CD14-positive monocyte (primary cell): ENCODE data around the gene CLEC4A. TPM values are rescaled to one million over a fixed set of nuclear protein-coding genes. Genes with fewer than 3 reads are reported as not detected.
"Not testable (repeated sequence)": the region's sequence is repeated elsewhere in the genome, so short reads cannot be mapped to it uniquely, and the experiment has no call there.

ENCODE experiments used
- DNase-seq, 3 donors: peaks; one replicate each; pipeline ENCODE4 v3.0.0-alpha.2; 2011 to 2022
- H2AFZ ChIP-seq: 2 replicates; pipeline ENCODE4 v1.6.0; 2012; ENCODE audit warnings: mild to moderate bottlenecking, low read depth, low read length, inconsistent platforms; ENCODE audit not compliant: insufficient read depth, poor library complexity, severe bottlenecking
- H3K27ac ChIP-seq, 2 donors: 1 replicate in 1 of 2; 2 replicates in 1 of 2; pipeline ENCODE4 v1.5.1; 2012 to 2013; ENCODE audit warnings: low read length in 2 of 2, control low read depth in 1 of 2, inconsistent platforms in 1 of 2, low read depth in 1 of 2, mild to moderate bottlenecking in 1 of 2
- H3K27me3 ChIP-seq, 2 donors: one replicate each; pipeline versions ENCODE4 v1.6.0 to v1.6.1; 2011 to 2013; ENCODE audit warnings: low read length in 2 of 2; ENCODE audit not compliant: control insufficient read depth in 2 of 2, insufficient read depth in 2 of 2
- H3K36me3 ChIP-seq, 2 donors: replicated peaks in 1 of 2; 1 replicate in 1 of 2; 2 replicates in 1 of 2; pipeline versions ENCODE4 v1.5.1 to v1.6.1; 2012 to 2013; ENCODE audit warnings: low read length in 2 of 2, control low read depth in 1 of 2, inconsistent platforms in 1 of 2, mild to moderate bottlenecking in 1 of 2; ENCODE audit not compliant: insufficient read depth in 2 of 2, control insufficient read depth in 1 of 2
- H3K4me1 ChIP-seq, 2 donors: 1 replicate in 1 of 2; 2 replicates in 1 of 2; pipeline versions ENCODE4 v1.5.1 to v1.6.1; 2012 to 2013; ENCODE audit warnings: low read length in 2 of 2, control low read depth in 1 of 2, inconsistent platforms in 1 of 2, mild to moderate bottlenecking in 1 of 2, moderate library complexity in 1 of 2; ENCODE audit not compliant: insufficient read depth in 2 of 2, control insufficient read depth in 1 of 2
- H3K4me2 ChIP-seq: replicated peaks from 2 replicates; pipeline ENCODE3; 2012; ENCODE audit warnings: low read length, moderate library complexity, mild to moderate bottlenecking; ENCODE audit not compliant: poor library complexity, severe bottlenecking; ENCODE audit errors: extremely low read depth
- H3K4me3 ChIP-seq, 3 experiments: fragments of 200-600 bp in 1 of 3; sonication (generic) in 1 of 3; replicated peaks in 1 of 3; 1 replicate in 2 of 3; 2 replicates in 1 of 3; pipeline ENCODE4 v1.5.1; 2011 to 2013; ENCODE audit warnings: low read length in 3 of 3, mild to moderate bottlenecking in 3 of 3, control low read depth in 2 of 3, low read depth in 2 of 3, inconsistent platforms in 1 of 3, moderate library complexity in 1 of 3
- H3K79me2 ChIP-seq: 2 replicates; pipeline ENCODE4 v1.6.0; 2012; ENCODE audit warnings: mild to moderate bottlenecking, control low read depth, inconsistent platforms, low read length, moderate library complexity; ENCODE audit not compliant: insufficient read depth
- H3K9ac ChIP-seq: 2 replicates; pipeline ENCODE4 v1.6.0; 2017; ENCODE audit warnings: low read length, mild to moderate bottlenecking; ENCODE audit not compliant: insufficient read depth, poor library complexity, severe bottlenecking
- H3K9me3 ChIP-seq, 2 donors: replicated peaks in 1 of 2; 1 replicate in 1 of 2; 2 replicates in 1 of 2; pipeline versions ENCODE4 v1.5.1 to v1.6.1; 2012 to 2013; ENCODE audit warnings: low read length in 2 of 2, control low read depth in 1 of 2; ENCODE audit not compliant: control insufficient read depth in 1 of 2, insufficient read depth in 1 of 2
- H4K20me1 ChIP-seq: 2 replicates; pipeline ENCODE4 v1.6.0; 2012; ENCODE audit warnings: mild to moderate bottlenecking, low read length, control low read depth, moderate library complexity; ENCODE audit not compliant: insufficient read depth
- H3K27ac Mint-ChIP-seq, 7 donors: one replicate each; pipeline ENCODE4 v1.8.0; 2020; ENCODE audit warnings: mild to moderate bottlenecking in 7 of 7, mixed read lengths in 7 of 7, moderate library complexity in 6 of 7, inconsistent platforms in 2 of 7
- H3K27me3 Mint-ChIP-seq, 3 donors: one replicate each; pipeline ENCODE4 v1.8.0; 2021 to 2022; ENCODE audit warnings: low read depth in 3 of 3, mild to moderate bottlenecking in 3 of 3, mixed read lengths in 3 of 3, moderate library complexity in 3 of 3, inconsistent platforms in 1 of 3
- H3K36me3 Mint-ChIP-seq, 2 donors: one replicate each; pipeline ENCODE4 v1.8.0; 2020; ENCODE audit warnings: mixed read lengths in 2 of 2, inconsistent platforms in 1 of 2, mild to moderate bottlenecking in 1 of 2
- H3K4me1 Mint-ChIP-seq: one replicate; pipeline ENCODE4 v1.8.0; 2020; ENCODE audit warnings: mild to moderate bottlenecking, mixed read lengths
- H3K4me3 Mint-ChIP-seq, 2 donors: one replicate each; pipeline ENCODE4 v1.8.0; 2020; ENCODE audit warnings: mild to moderate bottlenecking in 2 of 2, mixed read lengths in 2 of 2, moderate library complexity in 1 of 2
- H3K9me3 Mint-ChIP-seq, 7 donors: one replicate each; pipeline ENCODE4 v1.8.0; 2020 to 2022; ENCODE audit warnings: mixed read lengths in 7 of 7, mild to moderate bottlenecking in 6 of 7, moderate library complexity in 6 of 7, inconsistent platforms in 2 of 7
- CTCF ChIP-seq: fragments of 200-600 bp; IDR thresholded peaks from one replicate; pipeline ENCODE4 v1.8.0; 2022; ENCODE audit warnings: antibody characterized with exemption, mild to moderate bottlenecking
- WGBS: methylation state at CpG from one replicate; pipeline ENCODE4 v1.1.5; 2013; ENCODE audit warnings: missing lambda C conversion rate; ENCODE audit not compliant: insufficient coverage; 5-methylcytosine and 5-hydroxymethylcytosine counted together
- intact Hi-C, 2 donors: fragments of 100-400 bp; cut with micrococcal nuclease; formaldehyde crosslinking; loops; one replicate each; pipeline versions ENCODE4 v1.15.0 to v1.15.1; 2023
- polyA plus RNA-seq, 3 donors: library from polyadenylated mRNA; depleted of rRNA in 1 of 3; unstranded in 2 of 3; stranded (reverse) in 1 of 3; fragments of 300-500 nt in 2 of 3; fragments of >200 nt in 1 of 3; fragmentation: Illumina TruSeq in 2 of 3; gene quantifications; 1 replicate in 2 of 3; 2 replicates in 1 of 3; pipeline ENCODE4 v1.2.3, GENCODE V29; 2012 to 2021

Gene CLEC4A
- polyA plus RNA-seq, 3 donors, result 122 to 365 (median 297) TPM

- Mint-ChIP-seq H3K27ac (peak overlapping the region in 1 of 7 donors; percentile 33), H3K36me3 (peaks cover 24 to 29% of the 10 kb centered on the region in 2 donors), H3K4me1 (peaks cover 4% of the 10 kb centered on the region), H3K27me3 (peaks cover 0 to 2% (median 2%) of the 10 kb centered on the region in 3 donors), H3K4me3 (peak overlapping the region in 1 of 2 donors; percentile 71), H3K9me3 (peaks cover 0 to 8% (median 2%) of the 10 kb centered on the region in 7 donors)
- Histone ChIP-seq H3K27me3 (no peaks in the 10 kb centered on the region), H4K20me1 (no peaks in the 10 kb centered on the region), H3K27ac (no peak overlapping the region), H3K79me2 (no peaks in the 10 kb centered on the region), H3K9me3 (no peaks in the 10 kb centered on the region), H3K4me3 (peak overlapping the region in 1 of 3 experiments; percentile 31), H3K4me1 (peaks cover 0 to 3% of the 10 kb centered on the region in 2 donors), H3K9ac (no peak overlapping the region), H3K4me2 (peak overlapping the region; percentile 43), H3K36me3 (peaks cover 0 to 10% of the 10 kb centered on the region in 2 donors), H2AFZ (peak overlapping the region; percentile 74)
- intact Hi-C loops, result loop anchor here (5.0 to 10.0 kb wide), 2 partner anchors 116 to 118 kb away; partner anchors contain the start of gene FAM90A1 (in 2 of the 2)
- WGBS, result no CpG with 5 or more reads among the region's 3 CpGs
- peak; percentile 99 for TF ChIP-seq CTCF
- peak; percentile 67 to 78 (median 70) for DNase-seq
Measured at GRCh38 chr12:8108808-8109398, 14.5 kb upstream of the CLEC4A start.

GRCh38 chr12:8113117-8113516 lies 10.3 kb upstream of the CLEC4A start:
- H3K9me3 Mint-ChIP-seq, H3K27ac ChIP-seq, H3K4me1 ChIP-seq, H2AFZ ChIP-seq, DNase-seq, H3K4me1 Mint-ChIP-seq, H3K4me3 Mint-ChIP-seq, H3K27me3 ChIP-seq, H3K79me2 ChIP-seq, H3K4me2 ChIP-seq, H4K20me1 ChIP-seq, H3K27ac Mint-ChIP-seq, H3K9ac ChIP-seq, H3K36me3 ChIP-seq, H3K27me3 Mint-ChIP-seq, H3K4me3 ChIP-seq, H3K9me3 ChIP-seq: not testable (repeated sequence)
- intact Hi-C loops, result loop anchor here in 1 of 2 donors (10.0 kb wide), 1 partner anchor 52 kb away; no protein-coding TSS in a partner anchor
- WGBS, result no CpG with 5 or more reads among the region's 4 CpGs
- H3K36me3 Mint-ChIP-seq, result peaks cover 4 to 11% of the 10 kb centered on the region in 2 donors
